Dendritic cell treated with granulocyte-macrophage colony-stimulating factor and Interleukin-4, amounts not matched to agents 40 ng/mL and 50 ng/mL, for 4 days (primary cell): ENCODE data around the gene ILKAP.
A peak's percentile ranks its signal among the peaks of the same experiment; 100 is the strongest.

ENCODE experiments used
- H3K27ac Mint-ChIP-seq: one replicate; pipeline ENCODE4 v1.8.0; 2022; ENCODE audit warnings: mild to moderate bottlenecking, mixed read lengths
- H3K27me3 Mint-ChIP-seq: one replicate; pipeline ENCODE4 v1.8.0; 2022; ENCODE audit warnings: mild to moderate bottlenecking, mixed read lengths
- H3K36me3 Mint-ChIP-seq: one replicate; pipeline ENCODE4 v1.8.0; 2022; ENCODE audit warnings: low read depth, mixed read lengths
- H3K4me1 Mint-ChIP-seq: one replicate; pipeline ENCODE4 v1.8.0; 2022; ENCODE audit warnings: low read depth, mixed read lengths
- H3K4me3 Mint-ChIP-seq: one replicate; pipeline ENCODE4 v1.8.0; 2022; ENCODE audit warnings: mild to moderate bottlenecking, moderate library complexity, mixed read lengths
- H3K9me3 Mint-ChIP-seq: one replicate; pipeline ENCODE4 v1.8.0; 2022; ENCODE audit warnings: mixed read lengths
- intact Hi-C: fragments of 100-400 bp; cut with micrococcal nuclease; formaldehyde crosslinking; loops from one replicate; pipeline ENCODE4 v1.15.0; 2022

ILKAP gene

GRCh38 chr2:238151628-238152235 lies 51.8 kb downstream of the ILKAP start:
- Mint-ChIP-seq H3K4me1 (no peaks in the 10 kb centered on the region), H3K27me3 (peaks cover 11% of the 10 kb centered on the region), H3K36me3 (no peaks in the 10 kb centered on the region), H3K9me3 (no peaks in the 10 kb centered on the region), H3K27ac (no peak overlapping the region), H3K4me3 (no peak overlapping the region)
- intact Hi-C loops: no loop called here

- Mint-ChIP-seq H3K9me3 (no peaks in the 10 kb centered on the region), H3K36me3 (no peaks in the 10 kb centered on the region), H3K27me3 (peaks cover 8% of the 10 kb centered on the region), H3K4me1 (no peaks in the 10 kb centered on the region), H3K27ac (no peak overlapping the region), H3K4me3 (no peak overlapping the region)
- intact Hi-C loops: no loop called here
These were observed 52.3 kb downstream of the ILKAP start for GRCh38 chr2:238151205-238151604.

GRCh38 chr2:238150686-238151085 lies 52.8 kb downstream of the ILKAP start:
- H3K4me1 Mint-ChIP-seq: no peaks in the 10 kb centered on the region
- peaks cover 5% of the 10 kb centered on the region for H3K27me3 Mint-ChIP-seq
- H3K9me3 Mint-ChIP-seq: no peaks in the 10 kb centered on the region
- intact Hi-C loops: no loop called here
- no peaks in the 10 kb centered on the region for H3K36me3 Mint-ChIP-seq
- H3K27ac Mint-ChIP-seq: no peak overlapping the region
- no peak overlapping the region for H3K4me3 Mint-ChIP-seq

DNA sequence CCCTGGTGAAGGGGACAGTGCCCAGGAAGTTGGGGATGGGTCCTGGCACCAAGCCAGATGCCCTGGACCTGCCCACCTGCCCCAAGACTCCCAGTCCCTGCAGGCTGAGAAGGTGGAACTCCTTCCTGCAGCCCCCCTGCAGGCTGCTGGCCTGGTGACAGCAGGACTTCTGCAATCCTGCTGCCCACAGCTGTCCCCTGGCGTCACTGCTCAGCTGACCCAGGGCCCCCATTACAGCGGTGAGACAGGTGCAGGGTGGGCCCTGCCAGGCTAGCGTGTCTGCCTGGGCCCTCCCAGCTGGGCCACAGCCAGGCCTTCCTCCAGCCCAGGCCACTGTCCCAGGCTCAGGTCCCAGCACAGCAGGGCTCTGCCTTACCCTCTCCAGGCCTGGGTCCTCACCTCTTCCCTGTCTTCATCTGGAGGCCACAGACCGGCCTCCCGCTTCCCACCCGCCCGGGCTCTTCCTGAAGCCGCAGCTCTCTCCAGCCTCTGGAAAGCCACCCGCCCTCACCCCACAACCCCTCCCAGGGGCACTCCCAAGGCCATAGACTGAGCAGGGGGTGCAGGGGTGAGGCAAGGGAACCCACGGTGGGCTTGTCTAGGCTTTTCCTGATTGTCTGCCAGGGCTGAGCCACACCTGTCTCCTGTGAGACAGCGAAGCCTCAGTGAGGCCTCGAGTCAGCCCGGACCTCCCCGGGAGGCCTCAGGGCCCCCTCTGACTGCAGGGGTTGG lies 53.5 kb downstream of the ILKAP start:
- intact Hi-C loops: no loop called here
- Mint-ChIP-seq H3K9me3 (no peaks in the 10 kb centered on the region), H3K4me1 (no peaks in the 10 kb centered on the region), H3K27ac (no peak overlapping the region), H3K27me3 (peaks cover 5% of the 10 kb centered on the region), H3K4me3 (no peak overlapping the region), H3K36me3 (no peaks in the 10 kb centered on the region)

DNA sequence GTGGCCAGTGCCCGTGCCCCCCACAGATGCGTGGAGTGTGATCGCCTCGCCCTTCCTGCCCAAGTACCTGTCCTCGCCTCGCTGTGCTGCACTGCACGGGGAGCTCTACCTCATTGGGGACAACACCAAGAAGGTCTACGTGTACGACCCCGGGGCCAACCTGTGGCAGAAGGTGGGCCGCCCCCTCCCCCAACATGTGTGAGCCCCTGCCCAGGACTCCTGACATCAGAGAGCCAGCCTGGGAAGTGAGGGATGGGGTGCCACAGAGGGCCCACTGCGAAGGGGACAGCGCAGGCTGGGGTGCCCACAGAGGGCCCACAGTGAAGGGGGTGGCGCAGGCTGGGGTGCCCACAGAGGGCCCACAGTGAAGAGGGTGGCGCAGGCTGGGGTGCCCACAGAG lies 54.5 kb downstream of the ILKAP start:
- Mint-ChIP-seq H3K27ac (no peak overlapping the region), H3K9me3 (no peaks in the 10 kb centered on the region)
- intact Hi-C loops: no loop called here

DNA sequence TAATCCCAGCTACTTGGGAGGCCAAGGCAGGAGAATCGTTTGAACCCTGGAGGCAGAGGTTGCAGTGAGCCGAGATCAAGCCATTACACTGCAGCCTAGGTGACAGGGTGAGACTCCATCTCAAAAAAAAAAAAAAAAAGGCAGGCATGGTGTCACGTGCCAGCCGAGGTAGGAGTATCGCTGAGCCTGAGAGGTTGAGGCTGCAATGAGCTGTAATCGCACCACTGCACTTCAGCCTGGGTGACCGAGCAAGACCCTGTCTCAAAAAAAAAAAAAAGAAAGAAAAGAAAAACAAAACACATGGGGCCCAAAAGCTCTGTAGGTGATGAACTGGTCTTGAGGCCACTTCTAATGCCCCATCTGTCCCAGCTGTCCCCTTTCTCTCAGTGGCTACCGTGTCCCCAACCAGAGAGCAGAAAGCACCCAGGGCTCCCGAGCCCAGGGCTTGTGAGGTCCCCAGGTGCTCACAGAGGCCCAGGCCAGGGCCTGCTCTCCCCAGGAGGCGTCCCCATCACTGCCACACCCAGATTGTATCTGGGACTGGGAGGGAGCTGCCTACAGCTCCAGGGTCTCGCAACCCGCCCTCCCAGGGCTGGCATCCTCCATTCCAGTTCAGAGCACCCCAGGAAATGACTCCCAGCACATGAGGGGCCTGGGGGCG lies 56.5 kb downstream of the ILKAP start:
- peaks cover 1% of the 10 kb centered on the region for H3K27me3 Mint-ChIP-seq
- no peak overlapping the region for H3K27ac Mint-ChIP-seq
- no peak overlapping the region for H3K4me3 Mint-ChIP-seq
- H3K4me1 Mint-ChIP-seq: peaks cover 20% of the 10 kb centered on the region
- intact Hi-C loops: no loop called here
- no peaks in the 10 kb centered on the region for H3K36me3 Mint-ChIP-seq
- H3K9me3 Mint-ChIP-seq: no peaks in the 10 kb centered on the region

More for the DNA sequence above, 54.5 kb downstream of the ILKAP start:
- H3K36me3 Mint-ChIP-seq: no peaks in the 10 kb centered on the region
- H3K27me3 Mint-ChIP-seq: peaks cover 7% of the 10 kb centered on the region
- H3K4me3 Mint-ChIP-seq: no peak overlapping the region
- H3K4me1 Mint-ChIP-seq: peaks cover 3% of the 10 kb centered on the region

GRCh38 chr2:238145851-238146250 lies 57.6 kb downstream of the ILKAP start:
- Mint-ChIP-seq H3K27ac (no peak overlapping the region), H3K4me3 (no peak overlapping the region), H3K9me3 (no peaks in the 10 kb centered on the region), H3K27me3 (peaks cover 1% of the 10 kb centered on the region), H3K36me3 (no peaks in the 10 kb centered on the region), H3K4me1 (peaks cover 32% of the 10 kb centered on the region)
- intact Hi-C loops: no loop called here

- intact Hi-C loops: no loop called here
- Mint-ChIP-seq H3K27ac (no peak overlapping the region), H3K9me3 (no peaks in the 10 kb centered on the region), H3K4me3 (no peak overlapping the region), H3K27me3 (peaks cover 1% of the 10 kb centered on the region), H3K4me1 (peaks cover 40% of the 10 kb centered on the region), H3K36me3 (no peaks in the 10 kb centered on the region)
These were observed 58.4 kb downstream of the ILKAP start for GRCh38 chr2:238145046-238145445.

GRCh38 chr2:238144262-238144661 lies 59.2 kb downstream of the ILKAP start:
- intact Hi-C loops: no loop called here
- Mint-ChIP-seq H3K27ac (peak overlapping the region; percentile 45), H3K27me3 (peaks cover 1% of the 10 kb centered on the region), H3K4me3 (no peak overlapping the region), H3K9me3 (no peaks in the 10 kb centered on the region), H3K4me1 (peaks cover 47% of the 10 kb centered on the region), H3K36me3 (no peaks in the 10 kb centered on the region)

- Mint-ChIP-seq H3K27ac (peak overlapping the region; percentile 45), H3K4me3 (no peak overlapping the region), H3K36me3 (no peaks in the 10 kb centered on the region), H3K27me3 (peaks cover 1% of the 10 kb centered on the region), H3K9me3 (no peaks in the 10 kb centered on the region), H3K4me1 (peaks cover 49% of the 10 kb centered on the region)
- intact Hi-C loops: no loop called here
These were observed 60.1 kb downstream of the ILKAP start for GRCh38 chr2:238143239-238143951.

- Mint-ChIP-seq H3K9me3 (no peaks in the 10 kb centered on the region), H3K36me3 (no peaks in the 10 kb centered on the region), H3K27me3 (peaks cover 1% of the 10 kb centered on the region), H3K27ac (peak overlapping the region; percentile 84), H3K4me1 (peaks cover 57% of the 10 kb centered on the region), H3K4me3 (no peak overlapping the region)
- intact Hi-C loops: no loop called here
These were observed 60.9 kb downstream of the ILKAP start for GRCh38 chr2:238142382-238143205.

GRCh38 chr2:238141541-238142318 lies 61.8 kb downstream of the ILKAP start:
- Mint-ChIP-seq H3K36me3 (no peaks in the 10 kb centered on the region), H3K27ac (peak overlapping the region; percentile 84), H3K27me3 (peaks cover 1% of the 10 kb centered on the region), H3K4me3 (no peak overlapping the region), H3K4me1 (peaks cover 65% of the 10 kb centered on the region), H3K9me3 (no peaks in the 10 kb centered on the region)
- intact Hi-C loops: no loop called here
